GM12878 (cell line): ENCODE results near the gene REM2.

Source experiments
- CBX3 ChIP-seq: fragments of 200-600 bp; sonication (generic); IDR thresholded peaks from 2 replicates; pipeline ENCODE4 v1.6.1; 2016; ENCODE audit warnings: low read depth, borderline replicate concordance
- EP300 ChIP-seq, 2 experiments: fragments of 150-350 bp in 1 of 2; IDR thresholded peaks; 2 replicates each; pipeline ENCODE4 v1.6.1; 2011 to 2012; ENCODE audit warnings: low read depth in 2 of 2, low read length in 2 of 2, borderline replicate concordance in 1 of 2, improper control_type of control experiment in 1 of 2, inconsistent platforms in 1 of 2; ENCODE audit not compliant: control insufficient read depth in 1 of 2
- FOXM1 ChIP-seq: IDR thresholded peaks from 2 replicates; pipeline ENCODE4 v1.6.1; 2012; ENCODE audit warnings: low read depth, mild to moderate bottlenecking, inconsistent platforms, low read length, moderate library complexity
- MEF2A ChIP-seq: IDR thresholded peaks from 2 replicates; pipeline ENCODE4 v1.6.1; 2011; ENCODE audit warnings: low read depth, mild to moderate bottlenecking, low read length, moderate library complexity; ENCODE audit not compliant: insufficient read depth
- MYC ChIP-seq: IDR thresholded peaks from 2 replicates; pipeline ENCODE4 v1.6.1; 2011; ENCODE audit warnings: mild to moderate bottlenecking, low read length, moderate library complexity, inconsistent platforms; ENCODE audit not compliant: insufficient read depth, insufficient replicate concordance, insufficient read length, severe bottlenecking
- POLR2A ChIP-seq: IDR thresholded peaks from 2 replicates; pipeline ENCODE4 v1.6.1; 2011; ENCODE audit warnings: low read depth, mild to moderate bottlenecking, low read length
- RAD21 ChIP-seq: IDR thresholded peaks from 2 replicates; pipeline ENCODE4 v1.6.1; 2011; ENCODE audit warnings: mild to moderate bottlenecking, low read depth, low read length, moderate library complexity; ENCODE audit not compliant: insufficient read depth
- TF ChIP-seq, protein P1 (sequence below): fragments of 150-350 bp; IDR thresholded peaks from 2 replicates; pipeline ENCODE4 v1.6.1; 2016; ENCODE audit warnings: low read depth, low read length
- TF ChIP-seq, protein P2 (sequence below): IDR thresholded peaks from 2 replicates; pipeline ENCODE4 v1.6.1; 2012; ENCODE audit warnings: low read depth, low read length, improper control_type of control experiment
- TF ChIP-seq, protein P3 (sequence below), 3 experiments: IDR thresholded peaks in 2 of 3; conservative IDR thresholded peaks in 1 of 3; 2 replicates each; pipeline ENCODE4 v1.5.1; 2011; ENCODE audit warnings: low read depth in 3 of 3, low read length in 3 of 3, mild to moderate bottlenecking in 3 of 3, control low read depth in 2 of 3, moderate library complexity in 2 of 3, inconsistent platforms in 1 of 3, mixed read lengths in 1 of 3; ENCODE audit not compliant: control insufficient read depth in 2 of 3, insufficient read depth in 1 of 3; ENCODE audit errors: extremely low read depth in 1 of 3
- TF ChIP-seq, protein P4 (sequence below): IDR thresholded peaks from 2 replicates; pipeline ENCODE4 v1.6.1; 2011; ENCODE audit warnings: low read depth, mild to moderate bottlenecking, low read length, moderate library complexity, borderline replicate concordance; ENCODE audit errors: extremely low read depth
- TF ChIP-seq, protein P5 (sequence below): IDR thresholded peaks from 2 replicates; pipeline ENCODE4 v1.6.1; 2012; ENCODE audit warnings: low read length, inconsistent platforms

DNA sequence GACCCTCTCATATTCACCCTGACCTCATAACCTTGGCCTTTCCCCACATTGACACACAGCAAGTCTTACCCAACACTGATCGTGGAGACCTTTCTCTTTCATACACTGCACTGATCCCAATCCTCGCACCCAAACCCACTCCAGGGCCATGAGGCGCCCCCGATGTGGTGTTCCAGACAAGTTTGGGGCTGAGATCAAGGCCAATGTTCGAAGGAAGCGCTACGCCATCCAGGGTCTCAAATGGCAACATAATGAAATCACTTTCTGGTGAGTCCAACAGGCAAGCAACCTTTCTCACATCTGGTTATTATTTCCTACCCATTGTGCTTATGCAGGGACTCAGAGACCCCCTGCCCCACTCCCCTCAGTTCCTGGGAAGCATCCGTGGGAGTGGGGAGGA lies 41.3 kb upstream of the REM2 start:
- TF ChIP-seq, protein P1, sequence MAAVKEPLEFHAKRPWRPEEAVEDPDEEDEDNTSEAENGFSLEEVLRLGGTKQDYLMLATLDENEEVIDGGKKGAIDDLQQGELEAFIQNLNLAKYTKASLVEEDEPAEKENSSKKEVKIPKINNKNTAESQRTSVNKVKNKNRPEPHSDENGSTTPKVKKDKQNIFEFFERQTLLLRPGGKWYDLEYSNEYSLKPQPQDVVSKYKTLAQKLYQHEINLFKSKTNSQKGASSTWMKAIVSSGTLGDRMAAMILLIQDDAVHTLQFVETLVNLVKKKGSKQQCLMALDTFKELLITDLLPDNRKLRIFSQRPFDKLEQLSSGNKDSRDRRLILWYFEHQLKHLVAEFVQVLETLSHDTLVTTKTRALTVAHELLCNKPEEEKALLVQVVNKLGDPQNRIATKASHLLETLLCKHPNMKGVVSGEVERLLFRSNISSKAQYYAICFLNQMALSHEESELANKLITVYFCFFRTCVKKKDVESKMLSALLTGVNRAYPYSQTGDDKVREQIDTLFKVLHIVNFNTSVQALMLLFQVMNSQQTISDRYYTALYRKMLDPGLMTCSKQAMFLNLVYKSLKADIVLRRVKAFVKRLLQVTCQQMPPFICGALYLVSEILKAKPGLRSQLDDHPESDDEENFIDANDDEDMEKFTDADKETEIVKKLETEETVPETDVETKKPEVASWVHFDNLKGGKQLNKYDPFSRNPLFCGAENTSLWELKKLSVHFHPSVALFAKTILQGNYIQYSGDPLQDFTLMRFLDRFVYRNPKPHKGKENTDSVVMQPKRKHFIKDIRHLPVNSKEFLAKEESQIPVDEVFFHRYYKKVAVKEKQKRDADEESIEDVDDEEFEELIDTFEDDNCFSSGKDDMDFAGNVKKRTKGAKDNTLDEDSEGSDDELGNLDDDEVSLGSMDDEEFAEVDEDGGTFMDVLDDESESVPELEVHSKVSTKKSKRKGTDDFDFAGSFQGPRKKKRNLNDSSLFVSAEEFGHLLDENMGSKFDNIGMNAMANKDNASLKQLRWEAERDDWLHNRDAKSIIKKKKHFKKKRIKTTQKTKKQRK, result no peak
- TF ChIP-seq, protein P2, sequence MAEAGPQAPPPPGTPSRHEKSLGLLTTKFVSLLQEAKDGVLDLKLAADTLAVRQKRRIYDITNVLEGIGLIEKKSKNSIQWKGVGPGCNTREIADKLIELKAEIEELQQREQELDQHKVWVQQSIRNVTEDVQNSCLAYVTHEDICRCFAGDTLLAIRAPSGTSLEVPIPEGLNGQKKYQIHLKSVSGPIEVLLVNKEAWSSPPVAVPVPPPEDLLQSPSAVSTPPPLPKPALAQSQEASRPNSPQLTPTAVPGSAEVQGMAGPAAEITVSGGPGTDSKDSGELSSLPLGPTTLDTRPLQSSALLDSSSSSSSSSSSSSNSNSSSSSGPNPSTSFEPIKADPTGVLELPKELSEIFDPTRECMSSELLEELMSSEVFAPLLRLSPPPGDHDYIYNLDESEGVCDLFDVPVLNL, result no peak
- TF ChIP-seq CBX3 (no peak), MEF2A (no peak), EP300 (IDR thresholded peaks at IDR 0.05; ENCODE audit: borderline replicate concordance in 1 of 2, control insufficient read depth in 1 of 2, low read depth in 2 of 2, low read length in 2 of 2) (no peak), POLR2A (no peak), RAD21 (no peak), FOXM1 (no peak), MYC (no peak)
- TF ChIP-seq, protein P3, sequence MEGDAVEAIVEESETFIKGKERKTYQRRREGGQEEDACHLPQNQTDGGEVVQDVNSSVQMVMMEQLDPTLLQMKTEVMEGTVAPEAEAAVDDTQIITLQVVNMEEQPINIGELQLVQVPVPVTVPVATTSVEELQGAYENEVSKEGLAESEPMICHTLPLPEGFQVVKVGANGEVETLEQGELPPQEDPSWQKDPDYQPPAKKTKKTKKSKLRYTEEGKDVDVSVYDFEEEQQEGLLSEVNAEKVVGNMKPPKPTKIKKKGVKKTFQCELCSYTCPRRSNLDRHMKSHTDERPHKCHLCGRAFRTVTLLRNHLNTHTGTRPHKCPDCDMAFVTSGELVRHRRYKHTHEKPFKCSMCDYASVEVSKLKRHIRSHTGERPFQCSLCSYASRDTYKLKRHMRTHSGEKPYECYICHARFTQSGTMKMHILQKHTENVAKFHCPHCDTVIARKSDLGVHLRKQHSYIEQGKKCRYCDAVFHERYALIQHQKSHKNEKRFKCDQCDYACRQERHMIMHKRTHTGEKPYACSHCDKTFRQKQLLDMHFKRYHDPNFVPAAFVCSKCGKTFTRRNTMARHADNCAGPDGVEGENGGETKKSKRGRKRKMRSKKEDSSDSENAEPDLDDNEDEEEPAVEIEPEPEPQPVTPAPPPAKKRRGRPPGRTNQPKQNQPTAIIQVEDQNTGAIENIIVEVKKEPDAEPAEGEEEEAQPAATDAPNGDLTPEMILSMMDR (IDR thresholded peaks at IDR 0.05 in 2 of 3, conservative IDR thresholded peaks at IDR 0.05 in 1 of 3; ENCODE audit: control insufficient read depth in 2 of 3, extremely low read depth in 1 of 3, insufficient read depth in 1 of 3, low read depth in 3 of 3, low read length in 3 of 3), result no peak
- TF ChIP-seq, protein P4, sequence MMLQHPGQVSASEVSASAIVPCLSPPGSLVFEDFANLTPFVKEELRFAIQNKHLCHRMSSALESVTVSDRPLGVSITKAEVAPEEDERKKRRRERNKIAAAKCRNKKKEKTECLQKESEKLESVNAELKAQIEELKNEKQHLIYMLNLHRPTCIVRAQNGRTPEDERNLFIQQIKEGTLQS, result no peak
- TF ChIP-seq, protein P5, sequence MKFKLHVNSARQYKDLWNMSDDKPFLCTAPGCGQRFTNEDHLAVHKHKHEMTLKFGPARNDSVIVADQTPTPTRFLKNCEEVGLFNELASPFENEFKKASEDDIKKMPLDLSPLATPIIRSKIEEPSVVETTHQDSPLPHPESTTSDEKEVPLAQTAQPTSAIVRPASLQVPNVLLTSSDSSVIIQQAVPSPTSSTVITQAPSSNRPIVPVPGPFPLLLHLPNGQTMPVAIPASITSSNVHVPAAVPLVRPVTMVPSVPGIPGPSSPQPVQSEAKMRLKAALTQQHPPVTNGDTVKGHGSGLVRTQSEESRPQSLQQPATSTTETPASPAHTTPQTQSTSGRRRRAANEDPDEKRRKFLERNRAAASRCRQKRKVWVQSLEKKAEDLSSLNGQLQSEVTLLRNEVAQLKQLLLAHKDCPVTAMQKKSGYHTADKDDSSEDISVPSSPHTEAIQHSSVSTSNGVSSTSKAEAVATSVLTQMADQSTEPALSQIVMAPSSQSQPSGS, result no peak
